PC-3 (cell line): ENCODE data around the gene NUP50. TPM values are rescaled to one million over a fixed set of nuclear protein-coding genes. Genes with fewer than 3 reads are reported as not detected.

ENCODE experiments used
- ATAC-seq: fragments of 200-7000 bp; cut with Tn5 transposase; 2 replicates; pipeline ENCODE4 v1.9.1; 2020; ENCODE audit warnings: mild to moderate bottlenecking, moderate library complexity
- BruUV-seq: library from RNA; stranded (reverse); fragments of 400-500 nt; replicated peaks from 2 replicates; lab custom pipeline; 2021; lab: Mats Ljungman, UMichigan
- CTCF ChIA-PET: fragments of 300-600 bp; sonication (Branson Sonifier 250); formaldehyde crosslinking; loops from one replicate; lab custom pipeline; 2022; ENCODE audit warnings: antibody characterized with exemption; lab: Charles Lee
- POLR2A ChIA-PET: fragments of 300-600 bp; sonication (Branson Sonifier 250); formaldehyde crosslinking; loops from one replicate; lab custom pipeline; 2022; ENCODE audit warnings: antibody characterized with exemption; ENCODE audit not compliant: unreplicated experiment; lab: Charles Lee
- DNase-seq: peaks from one replicate; pipeline ENCODE4 v3.0.0-alpha.2; 2015
- H2AFZ ChIP-seq: fragments of 300-600 bp; sonication (generic); 2 replicates; pipeline ENCODE4 v1.6.0; 2016; ENCODE audit warnings: antibody characterized with exemption, low read length
- H3F3A ChIP-seq: fragments of 300-600 bp; sonication (generic); one replicate; pipeline ENCODE4 v1.6.0; 2017; ENCODE audit warnings: antibody characterized with exemption, low read length, control low read depth, mild to moderate bottlenecking; ENCODE audit not compliant: unreplicated experiment
- H3K27ac ChIP-seq: fragments of 300-600 bp; sonication (generic); 2 replicates; pipeline ENCODE4 v1.5.1; 2016; ENCODE audit warnings: mild to moderate bottlenecking, low read length
- H3K27me3 ChIP-seq: fragments of 300-600 bp; sonication (generic); 2 replicates; pipeline ENCODE4 v1.6.1; 2016; ENCODE audit warnings: low read length, mixed read lengths
- H3K36me3 ChIP-seq: fragments of 300-600 bp; sonication (generic); 2 replicates; pipeline ENCODE4 v1.6.1; 2016; ENCODE audit warnings: low read depth, mixed run types, low read length, mixed read lengths
- H3K4me1 ChIP-seq: fragments of 300-600 bp; sonication (generic); 2 replicates; pipeline ENCODE4 v1.5.1; 2016; ENCODE audit warnings: low read length; ENCODE audit not compliant: insufficient read depth
- H3K4me2 ChIP-seq: fragments of 300-600 bp; sonication (generic); 2 replicates; pipeline ENCODE4 v1.6.0; 2016; ENCODE audit warnings: low read length
- H3K4me3 ChIP-seq: fragments of 300-600 bp; sonication (generic); 2 replicates; pipeline ENCODE4 v1.5.1; 2016; ENCODE audit warnings: mild to moderate bottlenecking, low read length, mixed read lengths
- H3K79me2 ChIP-seq: fragments of 300-600 bp; sonication (generic); 2 replicates; pipeline ENCODE4 v1.6.1; 2017; ENCODE audit warnings: low read length, mixed read lengths
- H3K9ac ChIP-seq: fragments of 300-600 bp; sonication (generic); 2 replicates; pipeline ENCODE4 v1.6.0; 2016; ENCODE audit warnings: mild to moderate bottlenecking, low read length
- H3K9me2 ChIP-seq: fragments of 300-600 bp; sonication (generic); replicated peaks from 2 replicates; pipeline ENCODE4 v1.6.1; 2016; ENCODE audit warnings: mixed run types, low read length, mixed read lengths
- H3K9me3 ChIP-seq: fragments of 300-600 bp; sonication (generic); 2 replicates; pipeline ENCODE4 v1.6.1; 2016; ENCODE audit warnings: low read length, mixed read lengths
- H4K20me1 ChIP-seq: fragments of 300-600 bp; sonication (generic); 2 replicates; pipeline ENCODE4 v1.6.1; 2016; ENCODE audit warnings: low read length, mixed read lengths
- EZH2 ChIP-seq: fragments of 300-600 bp; sonication (generic); IDR thresholded peaks from one replicate; pipeline ENCODE4 v1.6.1; 2017; ENCODE audit warnings: antibody characterized with exemption, mild to moderate bottlenecking, low read length; ENCODE audit not compliant: unreplicated experiment
- EZH2phosphoT487 ChIP-seq: fragments of 300-600 bp; sonication (generic); IDR thresholded peaks from 2 replicates; pipeline ENCODE4 v1.6.1; 2018; ENCODE audit warnings: mild to moderate bottlenecking, antibody characterized with exemption, low read length, borderline replicate concordance
- intact Hi-C: fragments of 100-400 bp; cut with micrococcal nuclease; formaldehyde crosslinking; loops from 2 replicates; pipeline ENCODE4 v1.9.0; 2023
- total RNA-seq: library from RNA; depleted of rRNA; stranded (reverse); fragments of >200 nt; gene quantifications from 2 replicates; pipeline ENCODE4 v1.2.3, GENCODE V29; 2014
- TF ChIP-seq, protein P1 (sequence below): fragments of 300-600 bp; sonication (generic); conservative IDR thresholded peaks from 2 replicates; pipeline ENCODE4 v1.5.1; 2017; ENCODE audit warnings: antibody characterized with exemption, low read depth, mild to moderate bottlenecking, low read length

Gene NUP50
- total RNA-seq, 1 experiment from 2014 or later, result 69.9 TPM

DNA sequence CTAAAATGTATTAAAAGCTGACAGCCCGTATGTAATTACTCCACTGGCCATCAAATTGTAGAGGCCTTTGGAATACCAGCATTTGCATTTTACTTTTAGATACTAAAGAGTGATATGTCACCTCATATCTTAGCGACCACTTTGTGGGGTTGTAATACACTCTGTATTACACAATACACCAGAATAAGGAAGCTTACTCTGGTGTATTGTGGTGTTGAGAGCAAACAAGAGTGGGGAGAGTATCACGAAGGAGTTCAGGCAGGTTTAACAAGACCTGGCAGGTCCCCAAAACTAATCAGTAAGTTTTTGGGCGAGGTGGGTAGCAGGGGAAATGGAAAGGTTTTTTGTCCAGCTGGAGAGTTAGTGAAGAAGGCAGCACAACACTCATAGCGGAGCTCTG, 3.2 kb downstream of the NUP50 start:
- H3K79me2 ChIP-seq, result peaks cover 92% of the 10 kb centered on the region
- BruUV-seq, result no TSS peak
- DNase-seq (no peak), ATAC-seq (no peak)
- ChIA-PET POLR2A (interaction anchor here (0.7 kb wide), 1 partner anchor 35 kb away, joined by 3 read pairs; no protein-coding TSS in a partner anchor), CTCF (no interaction called here)
- no peak overlapping the region for H3K4me2 ChIP-seq
- H3K9me3 ChIP-seq, result no peaks in the 10 kb centered on the region
- H3K27ac ChIP-seq, result no peak overlapping the region
- peaks cover 3% of the 10 kb centered on the region for H3F3A ChIP-seq
- no peaks in the 10 kb centered on the region for H3K9me2 ChIP-seq
- peaks cover 8% of the 10 kb centered on the region; the same call in 1 of the 2 replicates for H3K4me1 ChIP-seq
- H3K36me3 ChIP-seq, result peaks cover 42% of the 10 kb centered on the region
- intact Hi-C loops, result no loop called here
- H3K9ac ChIP-seq, result no peak overlapping the region
- H3K27me3 ChIP-seq, result no peaks in the 10 kb centered on the region
- peaks cover 13% of the 10 kb centered on the region for H4K20me1 ChIP-seq
- H2AFZ ChIP-seq, result no peak overlapping the region
- TF ChIP-seq, protein P1, sequence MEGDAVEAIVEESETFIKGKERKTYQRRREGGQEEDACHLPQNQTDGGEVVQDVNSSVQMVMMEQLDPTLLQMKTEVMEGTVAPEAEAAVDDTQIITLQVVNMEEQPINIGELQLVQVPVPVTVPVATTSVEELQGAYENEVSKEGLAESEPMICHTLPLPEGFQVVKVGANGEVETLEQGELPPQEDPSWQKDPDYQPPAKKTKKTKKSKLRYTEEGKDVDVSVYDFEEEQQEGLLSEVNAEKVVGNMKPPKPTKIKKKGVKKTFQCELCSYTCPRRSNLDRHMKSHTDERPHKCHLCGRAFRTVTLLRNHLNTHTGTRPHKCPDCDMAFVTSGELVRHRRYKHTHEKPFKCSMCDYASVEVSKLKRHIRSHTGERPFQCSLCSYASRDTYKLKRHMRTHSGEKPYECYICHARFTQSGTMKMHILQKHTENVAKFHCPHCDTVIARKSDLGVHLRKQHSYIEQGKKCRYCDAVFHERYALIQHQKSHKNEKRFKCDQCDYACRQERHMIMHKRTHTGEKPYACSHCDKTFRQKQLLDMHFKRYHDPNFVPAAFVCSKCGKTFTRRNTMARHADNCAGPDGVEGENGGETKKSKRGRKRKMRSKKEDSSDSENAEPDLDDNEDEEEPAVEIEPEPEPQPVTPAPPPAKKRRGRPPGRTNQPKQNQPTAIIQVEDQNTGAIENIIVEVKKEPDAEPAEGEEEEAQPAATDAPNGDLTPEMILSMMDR, result no peak
- TF ChIP-seq EZH2, result no peak
- TF ChIP-seq EZH2phosphoT487, result no peak
- H3K4me3 ChIP-seq, result no peak overlapping the region

DNA sequence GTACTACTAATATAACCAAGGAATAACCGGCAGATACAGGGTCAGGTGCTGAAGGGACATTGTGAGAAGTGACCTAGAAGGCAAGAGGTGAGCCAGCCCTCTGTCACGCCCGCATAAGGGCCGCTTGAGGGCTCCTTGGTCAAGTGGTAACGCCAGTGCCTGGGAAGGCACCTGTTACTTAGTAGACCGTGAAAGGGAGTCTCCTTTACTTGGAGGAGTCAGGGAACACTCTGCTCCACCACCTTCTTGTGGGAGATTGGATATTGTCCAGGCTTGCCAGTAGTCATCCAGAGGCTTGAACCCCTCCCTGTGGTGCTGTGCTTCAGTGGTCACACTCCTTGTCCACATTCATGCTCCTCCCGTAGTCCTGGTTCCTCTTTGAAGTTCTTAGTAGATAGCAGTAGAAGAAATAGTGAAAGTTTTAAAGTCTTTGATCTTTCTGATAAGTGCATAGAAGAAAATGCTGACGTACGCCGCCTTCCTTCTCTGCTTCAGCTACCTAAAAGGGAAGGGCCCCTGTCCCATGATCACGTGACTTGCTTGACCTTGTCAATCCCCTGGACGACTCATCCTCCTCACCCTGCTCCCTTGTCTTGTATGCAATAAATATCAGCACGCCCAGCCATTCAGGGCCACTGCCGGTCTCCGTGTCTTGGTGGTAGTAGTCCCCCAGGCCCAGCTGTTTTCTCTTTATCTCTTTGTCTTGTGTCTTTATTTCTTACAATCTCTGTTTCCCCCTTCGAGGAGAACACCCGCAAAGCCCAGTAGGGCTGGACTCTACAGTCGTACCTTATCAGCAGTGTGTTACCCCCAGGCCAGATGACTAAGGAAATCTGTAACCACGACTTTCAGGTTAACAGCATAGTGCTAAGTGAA, 6.1 kb downstream of the NUP50 start:
- H3K27me3 ChIP-seq, result no peaks in the 10 kb centered on the region
- H3K4me3 ChIP-seq, result no peak overlapping the region
- BruUV-seq, result no TSS peak
- CTCF ChIA-PET, result no interaction called here
- H3K4me2 ChIP-seq, result no peak overlapping the region
- peaks cover 98% of the 10 kb centered on the region for H3K79me2 ChIP-seq
- no peak overlapping the region for H2AFZ ChIP-seq
- no peak overlapping the region for H3K9ac ChIP-seq
- no peak for ATAC-seq
- no peak for TF ChIP-seq EZH2
- TF ChIP-seq, protein P1, result no peak
- intact Hi-C loops, result no loop called here
- peak; percentile 12 for DNase-seq
- H3K36me3 ChIP-seq, result peaks cover 66% of the 10 kb centered on the region
- POLR2A ChIA-PET, result no interaction called here
- H3K4me1 ChIP-seq, result peaks cover 8% of the 10 kb centered on the region; the same call in 1 of the 2 replicates
- H3K27ac ChIP-seq, result no peak overlapping the region
- H4K20me1 ChIP-seq, result peaks cover 15% of the 10 kb centered on the region
- no peaks in the 10 kb centered on the region for H3F3A ChIP-seq
- H3K9me2 ChIP-seq, result no peaks in the 10 kb centered on the region
- no peaks in the 10 kb centered on the region for H3K9me3 ChIP-seq

DNA sequence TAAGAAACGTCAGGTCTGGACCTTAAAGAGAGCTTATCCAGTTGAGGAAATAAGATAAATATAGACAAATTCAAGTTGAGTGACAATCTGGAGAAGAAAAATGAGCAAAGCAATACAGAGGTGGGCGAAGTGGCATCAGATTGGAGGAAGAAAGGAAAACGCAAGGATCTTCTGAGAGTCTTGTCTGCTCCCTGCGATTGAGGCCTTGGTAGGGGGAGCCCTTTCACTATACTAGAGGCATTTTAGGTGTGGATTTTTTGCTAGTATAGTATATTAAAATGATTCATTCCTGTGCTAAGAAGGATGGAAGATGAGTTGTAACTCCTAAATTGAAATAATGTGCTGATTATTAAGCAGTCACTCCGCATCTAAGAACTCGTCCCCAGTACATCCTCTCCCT, 8.1 kb downstream of the NUP50 start:
- no peak for TF ChIP-seq EZH2phosphoT487
- no peak for TF ChIP-seq EZH2
- TF ChIP-seq, protein P1, result no peak; the same call in 1 of the 2 replicates
- ChIA-PET CTCF (no interaction called here), POLR2A (no interaction called here)
- Histone ChIP-seq H3K4me3 (no peak overlapping the region), H3K9ac (no peak overlapping the region), H3K36me3 (peaks cover 71% of the 10 kb centered on the region), H4K20me1 (0 out of 2 replicates have a peak, but pooled peaks cover 4% of the 10 kb centered on the region), H3F3A (no peaks in the 10 kb centered on the region), H3K4me2 (no peak overlapping the region), H3K79me2 (peaks cover 98% of the 10 kb centered on the region), H3K9me2 (no peaks in the 10 kb centered on the region), H2AFZ (no peak overlapping the region), H3K27me3 (no peaks in the 10 kb centered on the region), H3K4me1 (no peaks in the 10 kb centered on the region), H3K27ac (no peak overlapping the region), H3K9me3 (no peaks in the 10 kb centered on the region)
- ATAC-seq (no peak), DNase-seq (no peak)
- intact Hi-C loops, result no loop called here
- BruUV-seq, result no TSS peak
